HG02852 (cell line): ENCODE results near the gene RAB6A.
A peak's percentile ranks its signal among the peaks of the same experiment; 100 is the strongest.
"Not testable (repeated sequence)": the region's sequence is repeated elsewhere in the genome, so short reads cannot be mapped to it uniquely, and the experiment has no call there.

Experiments used
- ATAC-seq: cut with Tn5 transposase; IDR thresholded peaks from one replicate; pipeline ENCODE4 v1.9.1; 2021; ENCODE audit warnings: mild to moderate bottlenecking, moderate library complexity; ENCODE audit not compliant: unreplicated experiment

RAB6A gene

GRCh38 chr11:73760679-73761402 lies at the start of gene RAB6A:
TSS of gene RAB6A (minus strand) at chr11:73761074. CDS start at chr11:73760635, 439 bp downstream.
- ATAC-seq: peak; percentile 88

GRCh38 chr11:73810637-73811036 lies 49.8 kb upstream of the RAB6A start:
- ATAC-seq: no peak

GRCh38 chr11:73808052-73808451 lies 47.2 kb upstream of the RAB6A start:
- no peak for ATAC-seq

- ATAC-seq: no peak
Observed at GRCh38 chr11:73804712-73805111, 43.8 kb upstream of the RAB6A start.

GRCh38 chr11:73801136-73801535 lies 40.3 kb upstream of the RAB6A start:
- no peak for ATAC-seq

GRCh38 chr11:73800276-73800806 lies 39.5 kb upstream of the RAB6A start:
- ATAC-seq: no peak

- ATAC-seq: no peak
Observed at GRCh38 chr11:73797457-73797856, 36.6 kb upstream of the RAB6A start.

GRCh38 chr11:73795925-73796632 lies 35.2 kb upstream of the RAB6A start:
- ATAC-seq: no peak

- ATAC-seq: no peak
Observed at GRCh38 chr11:73792584-73792983, 31.7 kb upstream of the RAB6A start.

- ATAC-seq: no peak
Observed at GRCh38 chr11:73789279-73789670, 28.4 kb upstream of the RAB6A start.

- ATAC-seq: peak; percentile 91
Observed at GRCh38 chr11:73787643-73788558, 27.0 kb upstream of the RAB6A start, which contains the start of gene MRPL48. TSS of gene MRPL48 (plus strand) at chr11:73787874. CDS start at chr11:73787972, 98 bp downstream.

- ATAC-seq: no peak
Observed at GRCh38 chr11:73787051-73787642, 26.3 kb upstream of the RAB6A start.

- ATAC-seq: not testable (repeated sequence)
Observed at GRCh38 chr11:73785467-73785866, 24.6 kb upstream of the RAB6A start.

- no peak for ATAC-seq
Observed at GRCh38 chr11:73784734-73785133, 23.9 kb upstream of the RAB6A start.

GRCh38 chr11:73784080-73784634 lies 23.3 kb upstream of the RAB6A start:
- no peak for ATAC-seq

- no peak for ATAC-seq
Observed at GRCh38 chr11:73783483-73784020, 22.7 kb upstream of the RAB6A start.

- ATAC-seq: no peak
Observed at GRCh38 chr11:73781303-73781702, 20.4 kb upstream of the RAB6A start.

- peak; percentile 99 for ATAC-seq
Observed at GRCh38 chr11:73779084-73779902, 18.4 kb upstream of the RAB6A start.

GRCh38 chr11:73770811-73771210 lies 9.9 kb upstream of the RAB6A start:
- ATAC-seq: not testable (repeated sequence)
